ENCODE data around the gene SNAPC5. TPM values are rescaled to one million over a fixed set of nuclear protein-coding genes. Genes with fewer than 3 reads are reported as not detected.

The SNAPC5 gene
- total RNA-seq, 1 experiment from 2014 or later: 28.3 TPM

- ATAC-seq: no peak
- no peak overlapping the region for H3K9ac ChIP-seq (ENCODE audit: low read length)
Observed at GRCh38 chr15:66494262-66494661, 3.3 kb downstream of the SNAPC5 start.

More at GRCh38 chr15:66494262-66494661, 3.3 kb downstream of the SNAPC5 start:
- TF ChIP-seq FOSL1 (IDR thresholded peaks at IDR 0.05; ENCODE audit: low read depth) (no peak), SRF (IDR thresholded peaks at IDR 0.05; ENCODE audit: low read depth) (no peak), TCF7L2 (IDR thresholded peaks at IDR 0.05; ENCODE audit: borderline replicate concordance, extremely low read depth, insufficient read depth, insufficient read length) (no peak), SP1 (IDR thresholded peaks at IDR 0.05; ENCODE audit: low read depth) (no peak), EGR1 (IDR thresholded peaks at IDR 0.05; ENCODE audit: low read depth) (no peak), REST (IDR thresholded peaks at IDR 0.05; ENCODE audit: low read depth) (no peak)
- TF ChIP-seq, protein P1, sequence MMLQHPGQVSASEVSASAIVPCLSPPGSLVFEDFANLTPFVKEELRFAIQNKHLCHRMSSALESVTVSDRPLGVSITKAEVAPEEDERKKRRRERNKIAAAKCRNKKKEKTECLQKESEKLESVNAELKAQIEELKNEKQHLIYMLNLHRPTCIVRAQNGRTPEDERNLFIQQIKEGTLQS (IDR thresholded peaks at IDR 0.05): no peak
- no TSS peak for BruUV-seq (replicated peaks)
- CTCF ChIA-PET: no interaction called here
- intact Hi-C loops (cut with micrococcal nuclease): no loop called here
- RAD21 ChIA-PET (ENCODE audit: low non-redundant PET in 1 of 2, low total read pairs in 2 of 2, uncharacterized antibody in 2 of 2, unreplicated experiment in 2 of 2): no interaction called here
- Histone ChIP-seq H3K9me3 (ENCODE audit: control insufficient read depth in 1 of 2, insufficient read depth in 1 of 2, low read depth in 1 of 2, low read length in 2 of 2) (no peaks in the 10 kb centered on the region), H3K36me3 (ENCODE audit: control insufficient read depth in 1 of 2, insufficient read depth in 2 of 2, low read length in 2 of 2) (peaks cover 37 to 50% of the 10 kb centered on the region in 2 experiments), H3K27me3 (ENCODE audit: insufficient read depth, low read length) (no peaks in the 10 kb centered on the region), H3K27ac (ENCODE audit: low read depth, low read length) (no peak overlapping the region), H3K4me3 (replicated peaks in 1 of 2; ENCODE audit: low read depth in 1 of 2, low read length in 2 of 2) (no peak overlapping the region), H3K79me2 (ENCODE audit: insufficient read depth, low read length) (peaks cover 40% of the 10 kb centered on the region), H4K20me1 (ENCODE audit: insufficient read depth) (peaks cover 12% of the 10 kb centered on the region; the same call in 1 of the 2 replicates), H3K4me1 (ENCODE audit: control insufficient read depth in 1 of 2, insufficient read depth in 2 of 2, low read length in 2 of 2) (peaks cover 3 to 18% of the 10 kb centered on the region in 2 experiments; a peak in 2 of 4 replicates), H3K9me2 (ENCODE audit: insufficient read depth) (no peaks in the 10 kb centered on the region), H3K4me2 (ENCODE audit: low read length) (no peak overlapping the region), H2AFZ (ENCODE audit: low read depth, low read length, poor library complexity, severe bottlenecking) (no peak overlapping the region)
- POLR2A ChIA-PET: interaction anchor here (1.3 kb wide), 1 partner anchor 11 kb away, joined by 3 read pairs; the partner anchor contains the start of gene ZWILCH
- no peak for DNase-seq (ENCODE audit: low read depth, low spot score)
